Heart right ventricle (tissue), 16 donors: Measurements from ENCODE around the gene PKN2. TPM values are rescaled to one million over a fixed set of nuclear protein-coding genes. Genes with fewer than 3 reads are reported as not detected.

Experiments
- ATAC-seq, 8 donors: fragments of 200-7000 bp; cut with Tn5 transposase; one replicate each; pipeline ENCODE4 v1.9.1; 2020; ENCODE audit warnings: mild to moderate bottlenecking in 8 of 8, moderate library complexity in 8 of 8, moderate number of reproducible peaks in 1 of 8
- DNase-seq, 2 donors: peaks; one replicate each; pipeline ENCODE4 v3.0.0-alpha.2; 2020
- H3K27ac ChIP-seq, 10 donors: fragments of 200-600 bp; sonication (generic) in 2 of 10; one replicate each; pipeline versions ENCODE4 v1.5.0 to v1.8.0; 2020 to 2022; ENCODE audit warnings: mild to moderate bottlenecking in 3 of 10
- H3K27me3 ChIP-seq, 7 donors: fragments of 200-600 bp; one replicate each; pipeline ENCODE4 v1.8.0; 2021 to 2022; ENCODE audit warnings: mild to moderate bottlenecking in 2 of 7
- H3K36me3 ChIP-seq, 9 donors: fragments of 200-600 bp; sonication (generic) in 1 of 9; one replicate each; pipeline versions ENCODE4 v1.5.0 to v1.8.0; 2020 to 2022; ENCODE audit warnings: mild to moderate bottlenecking in 2 of 9
- H3K4me1 ChIP-seq, 9 donors: fragments of 200-600 bp; sonication (generic) in 1 of 9; one replicate each; pipeline versions ENCODE4 v1.5.0 to v1.8.0; 2020 to 2022; ENCODE audit warnings: mild to moderate bottlenecking in 4 of 9
- H3K4me3 ChIP-seq, 10 donors: fragments of 200-600 bp; sonication (generic) in 2 of 10; one replicate each; pipeline versions ENCODE4 v1.5.0 to v1.8.0; 2020 to 2022; ENCODE audit warnings: mild to moderate bottlenecking in 7 of 10, moderate library complexity in 2 of 10
- H3K9me3 ChIP-seq, 11 donors: fragments of 200-600 bp in 10 of 11; sonication (generic) in 2 of 11; one replicate each; pipeline versions ENCODE4 v1.5.0 to v1.8.0; 2013 to 2022; ENCODE audit warnings: mild to moderate bottlenecking in 2 of 11, control low read depth in 1 of 11, moderate library complexity in 1 of 11
- WGBS, 2 donors: extraction: QIAGEN DNeasy Blood & Tissue Kit; methylation state at CpG; one replicate each; pipeline ENCODE4 v1.1.7; 2013; ENCODE audit warnings: inconsistent platforms in 1 of 2; 5-methylcytosine and 5-hydroxymethylcytosine counted together
- intact Hi-C, 10 donors: fragments of 100-400 bp; cut with DNase I; formaldehyde crosslinking; loops; one replicate each; pipeline versions ENCODE4 v1.11.1 to v1.14.2; 2022
- polyA plus RNA-seq, 2 donors: library from polyadenylated mRNA; stranded (reverse); fragments of 200-250 nt; gene quantifications; one replicate each; pipeline ENCODE4 v1.2.3, GENCODE V29; 2013
- total RNA-seq, 10 donors: library from RNA; stranded (reverse); fragmentation: NEBNext Ultra II Directional in 3 of 10; extraction: Animal tissue kit (Norgen Biotek cat#: 25700) in 3 of 10; gene quantifications; one replicate each; pipeline versions ENCODE4 v1.2.1 to v1.2.4, GENCODE V29; 2021 to 2023
- TF ChIP-seq, protein P1 (sequence below), 9 donors: fragments of 200-600 bp; sonication (generic) in 2 of 9; IDR thresholded peaks; one replicate each; pipeline versions ENCODE4 v1.5.0 to v1.8.0; 2021 to 2022; ENCODE audit warnings: antibody characterized with exemption in 9 of 9, mild to moderate bottlenecking in 5 of 9, moderate library complexity in 1 of 9
- donor health status: Arrhythmogenic right ventricular cardiomyopathy.
- donor health status: ischemic (EF 13 %, LVEDD 7.1; RV severe dilation, severe dysfunction).
- donor health status: healthy with polysubstance abuse.
- donor health status: DM: no; HTN: yes; CAD: no.
- donor health status: DM: no; HTN: no; CAD: no.
- donor health status: ischemic (EF 25% LVEDD 6.9; RV normal size, moderate dysfunction).
- donor health status: ischemic (EF 25% LVEDD 5.7; RV mildly dilated, moderate dysfunction).
- donor health status: healthy.
- donor health status: DM: yes; HTN: yes; CAD: no.
- donor health status: Ischemic cardiomyopathy.
- donor health status: ischemic (EF 35%, LVEDD 5.7; RV mildly dilated, moderate dysfunction).
- donor health status: nonischemic (EF 11% LVEDD 7.7; RV severe dilation, severe dysfunction).
- donor health status: DM: yes; HTN: yes; CAD: no.
- donor health status: PGD.
- donor health status: ischemic (EF 29% LVEDD 5.4; RV normal size, mild dysfunction).
- donor health status: nonischemic (EF 23%, LVEDD 6.1; RV moderate dilation, normal function).

Gene PKN2
- total and polyA plus RNA-seq, 12 donors = 6.2 to 42.8 (median 33.6) TPM

DNA sequence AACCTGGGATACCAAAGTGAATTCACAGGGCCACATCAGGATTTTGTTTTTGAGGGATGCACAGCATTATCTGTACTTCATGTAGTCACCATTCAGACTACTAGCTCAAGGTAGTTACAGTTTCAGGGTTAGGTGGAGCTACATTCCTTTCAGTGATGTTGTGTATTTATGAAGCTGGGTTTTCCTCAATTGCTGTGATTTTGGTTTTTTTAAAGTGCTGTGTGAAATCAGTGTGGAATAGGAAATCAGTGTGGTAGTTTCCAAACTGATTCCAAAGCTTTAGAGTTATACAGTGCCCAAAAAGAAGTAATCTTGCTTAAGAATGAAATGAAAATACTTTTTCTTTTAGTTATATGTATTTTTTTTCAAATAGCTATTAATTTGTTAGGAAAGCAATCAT lies 95.8 kb downstream of the PKN2 start:
- ATAC-seq (no peak), DNase-seq (no peak)
- no peak overlapping the region for H3K27ac ChIP-seq
- no peak overlapping the region for H3K4me3 ChIP-seq
- intact Hi-C loops = no loop called here
- H3K27me3 ChIP-seq = no peaks in the 10 kb centered on the region
- H3K36me3 ChIP-seq = peaks cover 0 to 85% (median 12%) of the 10 kb centered on the region in 9 donors
- TF ChIP-seq, protein P1, sequence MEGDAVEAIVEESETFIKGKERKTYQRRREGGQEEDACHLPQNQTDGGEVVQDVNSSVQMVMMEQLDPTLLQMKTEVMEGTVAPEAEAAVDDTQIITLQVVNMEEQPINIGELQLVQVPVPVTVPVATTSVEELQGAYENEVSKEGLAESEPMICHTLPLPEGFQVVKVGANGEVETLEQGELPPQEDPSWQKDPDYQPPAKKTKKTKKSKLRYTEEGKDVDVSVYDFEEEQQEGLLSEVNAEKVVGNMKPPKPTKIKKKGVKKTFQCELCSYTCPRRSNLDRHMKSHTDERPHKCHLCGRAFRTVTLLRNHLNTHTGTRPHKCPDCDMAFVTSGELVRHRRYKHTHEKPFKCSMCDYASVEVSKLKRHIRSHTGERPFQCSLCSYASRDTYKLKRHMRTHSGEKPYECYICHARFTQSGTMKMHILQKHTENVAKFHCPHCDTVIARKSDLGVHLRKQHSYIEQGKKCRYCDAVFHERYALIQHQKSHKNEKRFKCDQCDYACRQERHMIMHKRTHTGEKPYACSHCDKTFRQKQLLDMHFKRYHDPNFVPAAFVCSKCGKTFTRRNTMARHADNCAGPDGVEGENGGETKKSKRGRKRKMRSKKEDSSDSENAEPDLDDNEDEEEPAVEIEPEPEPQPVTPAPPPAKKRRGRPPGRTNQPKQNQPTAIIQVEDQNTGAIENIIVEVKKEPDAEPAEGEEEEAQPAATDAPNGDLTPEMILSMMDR (IDR thresholded peaks at IDR 0.05) = no peak
- H3K9me3 ChIP-seq = no peaks in the 10 kb centered on the region
- H3K4me1 ChIP-seq = no peaks in the 10 kb centered on the region

GRCh38 chr1:88780485-88780884 lies 96.4 kb downstream of the PKN2 start:
- intact Hi-C loops = no loop called here
- Histone ChIP-seq H3K4me3 (no peak overlapping the region), H3K9me3 (no peaks in the 10 kb centered on the region), H3K27me3 (no peaks in the 10 kb centered on the region), H3K27ac (no peak overlapping the region), H3K4me1 (no peaks in the 10 kb centered on the region), H3K36me3 (peaks cover 0 to 85% (median 16%) of the 10 kb centered on the region in 9 donors)
- no peak for DNase-seq
- TF ChIP-seq, protein P1 (IDR thresholded peaks at IDR 0.05) = no peak
- ATAC-seq = no peak

GRCh38 chr1:88783145-88783544 lies 99.1 kb downstream of the PKN2 start:
- Histone ChIP-seq H3K4me3 (no peak overlapping the region), H3K9me3 (no peaks in the 10 kb centered on the region), H3K27me3 (no peaks in the 10 kb centered on the region), H3K36me3 (peaks cover 0 to 89% (median 16%) of the 10 kb centered on the region in 9 donors), H3K4me1 (no peaks in the 10 kb centered on the region), H3K27ac (no peak overlapping the region)
- 83 to 85% methylated on average over 2 of the region's 2 CpGs for WGBS, 2 donors
- TF ChIP-seq, protein P1 (IDR thresholded peaks at IDR 0.05) = no peak
- intact Hi-C loops = no loop called here
- ATAC-seq = no peak
- no peak for DNase-seq

DNA sequence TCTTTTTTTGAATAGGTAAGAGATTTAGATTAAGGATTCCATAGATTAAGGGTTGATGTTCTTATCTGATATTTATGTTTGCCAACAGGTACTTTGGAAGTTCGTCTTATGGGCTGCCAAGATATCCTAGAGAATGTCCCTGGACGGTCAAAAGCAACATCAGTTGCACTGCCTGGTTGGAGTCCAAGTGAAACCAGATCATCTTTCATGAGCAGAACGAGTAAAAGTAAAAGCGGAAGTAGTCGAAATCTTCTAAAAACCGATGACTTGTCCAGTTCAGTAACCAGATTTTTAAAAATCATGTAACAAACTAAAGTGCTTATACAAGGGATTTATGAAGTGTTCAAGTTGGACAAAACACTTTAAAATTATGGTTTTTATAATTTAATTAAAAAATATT lies 100.5 kb downstream of the PKN2 start:
- Histone ChIP-seq H3K4me3 (no peak overlapping the region), H3K4me1 (no peaks in the 10 kb centered on the region), H3K27me3 (no peaks in the 10 kb centered on the region), H3K36me3 (peaks cover 0 to 89% (median 21%) of the 10 kb centered on the region in 9 donors), H3K9me3 (no peaks in the 10 kb centered on the region), H3K27ac (no peak overlapping the region)
- TF ChIP-seq, protein P1 (IDR thresholded peaks at IDR 0.05) = no peak
- 95% methylated on average over 6 of the region's 6 CpGs for WGBS, 2 donors
- intact Hi-C loops = no loop called here
- no peak for DNase-seq
- no peak for ATAC-seq
